T47D (cell line): ENCODE measurements around the gene CSF1.

Experiments used
- DNase-seq, 2 experiments: peaks; one replicate each; pipeline versions ENCODE4 v3.0.0 to v3.0.0-alpha.2; 2011 to 2012; ENCODE audit warnings: low read depth in 1 of 2, low spot score in 1 of 2
- JUND ChIP-seq: IDR thresholded peaks from 2 replicates; pipeline ENCODE4 v1.6.1; 2012; ENCODE audit warnings: low read depth
- in situ Hi-C: cut with HindIII; loops from 2 replicates; pipeline ENCODE4 v1.10.0; 2016; ENCODE audit warnings: low sequenced_read_pairs, low pct_unique_long_range_greater_than_20kb

Gene CSF1

DNA sequence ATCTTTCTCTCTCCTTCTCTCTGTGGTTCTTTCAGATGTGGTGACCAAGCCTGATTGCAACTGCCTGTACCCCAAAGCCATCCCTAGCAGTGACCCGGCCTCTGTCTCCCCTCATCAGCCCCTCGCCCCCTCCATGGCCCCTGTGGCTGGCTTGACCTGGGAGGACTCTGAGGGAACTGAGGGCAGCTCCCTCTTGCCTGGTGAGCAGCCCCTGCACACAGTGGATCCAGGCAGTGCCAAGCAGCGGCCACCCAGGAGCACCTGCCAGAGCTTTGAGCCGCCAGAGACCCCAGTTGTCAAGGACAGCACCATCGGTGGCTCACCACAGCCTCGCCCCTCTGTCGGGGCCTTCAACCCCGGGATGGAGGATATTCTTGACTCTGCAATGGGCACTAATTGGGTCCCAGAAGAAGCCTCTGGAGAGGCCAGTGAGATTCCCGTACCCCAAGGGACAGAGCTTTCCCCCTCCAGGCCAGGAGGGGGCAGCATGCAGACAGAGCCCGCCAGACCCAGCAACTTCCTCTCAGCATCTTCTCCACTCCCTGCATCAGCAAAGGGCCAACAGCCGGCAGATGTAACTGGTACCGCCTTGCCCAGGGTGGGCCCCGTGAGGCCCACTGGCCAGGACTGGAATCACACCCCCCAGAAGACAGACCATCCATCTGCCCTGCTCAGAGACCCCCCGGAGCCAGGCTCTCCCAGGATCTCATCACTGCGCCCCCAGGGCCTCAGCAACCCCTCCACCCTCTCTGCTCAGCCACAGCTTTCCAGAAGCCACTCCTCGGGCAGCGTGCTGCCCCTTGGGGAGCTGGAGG is 12.7 kb downstream of the CSF1 start:
- DNase-seq = no peak
- TF ChIP-seq JUND = no peak
- in situ Hi-C loops = no loop called here

DNA sequence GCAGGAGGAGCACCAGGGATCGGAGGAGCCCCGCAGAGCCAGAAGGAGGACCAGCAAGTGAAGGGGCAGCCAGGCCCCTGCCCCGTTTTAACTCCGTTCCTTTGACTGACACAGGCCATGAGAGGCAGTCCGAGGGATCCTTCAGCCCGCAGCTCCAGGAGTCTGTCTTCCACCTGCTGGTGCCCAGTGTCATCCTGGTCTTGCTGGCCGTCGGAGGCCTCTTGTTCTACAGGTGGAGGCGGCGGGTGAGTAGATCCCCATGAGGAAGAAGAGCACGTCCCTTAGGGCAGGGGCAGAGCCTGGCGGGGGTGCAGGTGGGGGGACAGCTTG is 13.3 kb downstream of the CSF1 start:
- in situ Hi-C loops = no loop called here
- no peak for TF ChIP-seq JUND
- DNase-seq = no peak

DNA sequence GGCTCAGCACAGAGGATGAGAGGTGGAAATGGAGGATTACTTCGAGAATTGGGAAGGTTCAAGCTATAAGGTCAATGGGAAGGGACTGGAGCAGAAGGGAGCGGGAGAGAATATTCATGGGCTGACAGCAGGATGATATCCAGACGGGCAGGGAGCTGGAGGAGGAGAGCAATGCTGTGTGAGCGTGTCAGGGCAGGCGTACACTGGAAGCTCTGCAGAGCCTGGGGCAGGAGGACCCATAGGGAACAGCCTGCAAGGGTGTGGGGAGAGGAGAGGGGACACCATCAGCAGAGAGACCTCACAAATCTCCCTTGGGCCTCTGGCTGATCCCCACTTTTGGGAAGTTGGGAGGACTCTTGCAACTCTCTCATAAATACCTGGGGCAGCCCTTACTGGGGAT is 13.7 kb downstream of the CSF1 start:
- DNase-seq = no peak
- in situ Hi-C loops = no loop called here
- no peak for TF ChIP-seq JUND

DNA sequence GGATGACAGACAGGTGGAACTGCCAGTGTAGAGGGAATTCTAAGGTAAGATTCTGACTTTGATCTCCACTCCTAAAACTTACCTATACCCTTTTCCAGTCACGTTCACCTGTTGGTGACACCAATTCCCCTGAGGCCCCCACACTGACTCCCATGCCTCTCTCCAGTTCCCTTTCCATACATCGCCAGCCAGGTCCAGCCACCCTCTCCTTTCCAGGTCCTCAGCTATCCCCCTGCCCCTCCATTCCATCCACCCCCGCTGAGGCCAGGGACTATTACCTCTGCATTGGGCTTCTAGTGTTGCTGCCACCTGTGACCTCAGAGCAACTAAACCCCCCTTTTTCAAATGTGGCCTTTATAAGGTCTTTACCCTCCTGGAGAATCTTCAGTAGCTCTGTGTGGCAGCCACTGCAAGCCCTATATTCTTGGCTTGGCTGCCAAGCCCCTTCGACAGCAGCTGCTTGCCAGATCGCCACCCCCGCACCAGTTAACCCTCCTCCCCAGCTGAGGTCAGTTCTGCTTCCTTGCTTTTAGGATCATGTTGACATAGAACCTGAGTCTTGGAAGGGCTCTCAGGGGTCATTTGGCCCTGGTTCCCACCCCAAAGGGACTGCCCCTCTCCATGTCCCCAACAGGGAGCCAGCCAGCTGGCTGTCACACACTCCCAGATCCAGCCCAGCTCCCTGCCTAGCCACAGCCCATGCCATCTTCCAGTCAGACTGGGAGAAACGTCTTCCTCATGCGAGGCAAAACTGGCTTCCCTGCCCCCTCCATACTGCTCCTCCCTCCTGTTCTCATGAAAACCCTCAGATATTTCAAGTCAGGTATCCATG is 14.7 kb downstream of the CSF1 start:
- TF ChIP-seq JUND = no peak
- in situ Hi-C loops = no loop called here
- no peak for DNase-seq

DNA sequence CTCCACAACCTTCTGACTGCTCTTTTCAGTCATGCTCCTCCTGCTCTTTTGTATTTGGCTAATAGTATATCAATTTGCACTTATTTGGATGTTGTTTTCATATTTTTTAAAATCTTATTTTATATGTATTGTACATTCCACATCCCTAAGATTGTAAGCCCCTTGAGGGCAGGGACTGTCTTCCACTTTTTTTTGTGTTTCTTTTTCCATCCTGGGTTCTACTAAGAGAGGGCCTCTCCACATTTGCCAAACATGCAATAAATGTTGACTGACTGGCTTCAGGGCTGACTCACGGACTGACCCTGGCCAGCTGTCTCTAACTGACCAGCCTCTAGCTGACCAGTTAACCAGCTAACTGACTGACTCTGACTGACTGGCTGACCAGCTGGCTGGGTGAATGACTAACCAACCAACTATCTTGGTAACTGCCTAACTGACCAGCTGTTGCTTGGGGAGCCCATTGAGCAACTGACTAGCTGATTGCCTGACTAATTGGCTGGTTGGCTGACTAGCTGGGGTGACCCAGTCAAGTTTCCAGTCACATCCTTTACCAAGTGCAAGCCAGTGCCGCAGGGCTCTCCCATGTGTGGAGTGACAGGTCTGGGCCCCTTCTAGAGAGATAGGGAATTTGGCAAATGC is 16.1 kb downstream of the CSF1 start:
- no peak for TF ChIP-seq JUND
- no peak for DNase-seq
- in situ Hi-C loops = no loop called here

DNA sequence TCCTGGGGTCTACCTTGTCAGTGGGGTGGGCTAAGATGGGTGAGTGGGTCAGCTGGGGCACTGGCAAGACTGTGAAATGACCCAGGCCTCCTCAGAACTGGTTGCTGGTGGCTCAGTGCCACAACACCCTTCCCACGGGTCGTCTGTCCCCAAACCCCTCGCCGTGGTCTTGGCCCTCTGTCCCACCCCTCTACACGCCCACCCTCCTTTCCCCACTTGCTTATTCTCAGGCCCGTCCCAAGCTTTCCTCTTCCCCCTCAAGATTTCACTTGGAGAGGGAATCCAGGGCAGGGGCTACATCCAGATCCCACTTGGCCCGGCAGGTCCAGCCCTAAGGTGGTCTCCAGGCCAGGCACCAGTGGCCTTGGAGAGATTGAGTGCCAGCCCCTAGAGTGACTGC is 16.7 kb downstream of the CSF1 start:
- TF ChIP-seq JUND = no peak
- no peak for DNase-seq
- in situ Hi-C loops = no loop called here

DNA sequence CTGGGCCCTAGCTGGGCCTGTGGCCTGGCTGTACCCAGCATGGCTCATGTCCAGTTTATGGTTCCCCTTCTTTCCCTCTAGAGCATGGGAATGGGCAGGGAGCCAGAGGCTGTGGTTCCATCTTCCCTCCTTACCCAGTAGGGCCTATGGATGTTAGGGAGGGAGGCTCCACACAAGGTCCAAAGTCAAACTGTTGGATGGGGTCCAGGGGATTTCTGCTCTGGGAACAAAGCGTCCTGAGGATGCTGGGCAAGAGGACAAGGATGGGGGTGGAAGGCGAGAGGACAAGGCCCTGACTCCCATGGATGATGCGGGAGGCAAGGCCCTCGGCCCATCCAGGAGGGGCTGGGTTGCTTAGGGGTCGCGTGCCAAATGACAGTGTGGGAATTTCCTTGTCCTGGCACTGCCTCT is 17.3 kb downstream of the CSF1 start:
- in situ Hi-C loops = no loop called here

DNA sequence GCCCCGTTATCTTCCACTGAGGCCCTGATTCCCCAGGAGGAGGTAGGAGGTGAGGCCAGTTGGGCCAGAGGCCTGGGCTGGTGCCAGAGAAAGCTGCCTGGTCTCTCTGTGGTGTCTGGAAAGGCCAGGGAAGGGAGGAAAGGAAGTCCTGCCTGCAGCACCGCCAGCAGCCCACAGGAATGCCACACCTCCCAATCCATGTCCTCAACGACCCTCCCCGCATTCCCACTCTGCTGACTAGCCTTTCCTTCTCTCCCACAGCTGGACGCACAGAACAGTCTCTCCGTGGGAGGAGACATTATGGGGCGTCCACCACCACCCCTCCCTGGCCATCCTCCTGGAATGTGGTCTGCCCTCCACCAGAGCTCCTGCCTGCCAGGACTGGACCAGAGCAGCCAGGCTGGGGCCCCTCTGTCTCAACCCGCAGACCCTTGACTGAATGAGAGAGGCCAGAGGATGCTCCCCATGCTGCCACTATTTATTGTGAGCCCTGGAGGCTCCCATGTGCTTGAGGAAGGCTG is 18.0 kb downstream of the CSF1 start:
- in situ Hi-C loops = no loop called here
- TF ChIP-seq JUND = no peak

More for the DNA sequence above, 17.3 kb downstream of the CSF1 start:
- TF ChIP-seq JUND = no peak
- DNase-seq = no peak

DNA sequence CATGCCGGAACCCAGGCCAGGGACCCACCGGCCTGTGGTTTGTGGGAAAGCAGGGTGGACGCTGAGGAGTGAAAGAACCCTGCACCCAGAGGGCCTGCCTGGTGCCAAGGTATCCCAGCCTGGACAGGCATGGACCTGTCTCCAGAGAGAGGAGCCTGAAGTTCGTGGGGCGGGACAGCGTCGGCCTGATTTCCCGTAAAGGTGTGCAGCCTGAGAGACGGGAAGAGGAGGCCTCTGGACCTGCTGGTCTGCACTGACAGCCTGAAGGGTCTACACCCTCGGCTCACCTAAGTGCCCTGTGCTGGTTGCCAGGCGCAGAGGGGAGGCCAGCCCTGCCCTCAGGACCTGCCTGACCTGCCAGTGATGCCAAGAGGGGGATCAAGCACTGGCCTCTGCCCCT is 18.5 kb downstream of the CSF1 start:
- in situ Hi-C loops = no loop called here
- no peak for TF ChIP-seq JUND
- DNase-seq = no peak

More for the DNA sequence above, 18.0 kb downstream of the CSF1 start:
- DNase-seq = no peak

DNA sequence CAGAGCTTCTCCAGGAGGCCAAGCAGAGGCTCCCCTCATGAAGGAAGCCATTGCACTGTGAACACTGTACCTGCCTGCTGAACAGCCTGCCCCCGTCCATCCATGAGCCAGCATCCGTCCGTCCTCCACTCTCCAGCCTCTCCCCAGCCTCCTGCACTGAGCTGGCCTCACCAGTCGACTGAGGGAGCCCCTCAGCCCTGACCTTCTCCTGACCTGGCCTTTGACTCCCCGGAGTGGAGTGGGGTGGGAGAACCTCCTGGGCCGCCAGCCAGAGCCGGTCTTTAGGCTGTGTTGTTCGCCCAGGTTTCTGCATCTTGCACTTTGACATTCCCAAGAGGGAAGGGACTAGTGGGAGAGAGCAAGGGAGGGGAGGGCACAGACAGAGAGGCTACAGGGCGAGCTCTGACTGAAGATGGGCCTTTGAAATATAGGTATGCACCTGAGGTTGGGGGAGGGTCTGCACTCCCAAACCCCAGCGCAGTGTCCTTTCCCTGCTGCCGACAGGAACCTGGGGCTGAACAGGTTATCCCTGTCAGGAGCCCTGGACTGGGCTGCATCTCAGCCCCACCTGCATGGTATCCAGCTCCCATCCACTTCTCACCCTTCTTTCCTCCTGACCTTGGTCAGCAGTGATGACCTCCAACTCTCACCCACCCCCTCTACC is 19.1 kb downstream of the CSF1 start:
- DNase-seq = no peak
- in situ Hi-C loops = no loop called here
- TF ChIP-seq JUND = no peak

DNA sequence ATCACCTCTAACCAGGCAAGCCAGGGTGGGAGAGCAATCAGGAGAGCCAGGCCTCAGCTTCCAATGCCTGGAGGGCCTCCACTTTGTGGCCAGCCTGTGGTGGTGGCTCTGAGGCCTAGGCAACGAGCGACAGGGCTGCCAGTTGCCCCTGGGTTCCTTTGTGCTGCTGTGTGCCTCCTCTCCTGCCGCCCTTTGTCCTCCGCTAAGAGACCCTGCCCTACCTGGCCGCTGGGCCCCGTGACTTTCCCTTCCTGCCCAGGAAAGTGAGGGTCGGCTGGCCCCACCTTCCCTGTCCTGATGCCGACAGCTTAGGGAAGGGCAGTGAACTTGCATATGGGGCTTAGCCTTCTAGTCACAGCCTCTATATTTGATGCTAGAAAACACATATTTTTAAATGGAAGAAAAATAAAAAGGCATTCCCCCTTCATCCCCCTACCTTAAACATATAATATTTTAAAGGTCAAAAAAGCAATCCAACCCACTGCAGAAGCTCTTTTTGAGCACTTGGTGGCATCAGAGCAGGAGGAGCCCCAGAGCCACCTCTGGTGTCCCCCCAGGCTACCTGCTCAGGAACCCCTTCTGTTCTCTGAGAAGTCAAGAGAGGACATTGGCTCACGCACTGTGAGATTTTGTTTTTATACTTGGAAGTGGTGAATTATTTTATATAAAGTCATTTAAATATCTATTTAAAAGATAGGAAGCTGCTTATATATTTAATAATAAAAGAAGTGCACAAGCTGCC is 19.8 kb downstream of the CSF1 start:
- no peak for TF ChIP-seq JUND
- in situ Hi-C loops = no loop called here

DNA sequence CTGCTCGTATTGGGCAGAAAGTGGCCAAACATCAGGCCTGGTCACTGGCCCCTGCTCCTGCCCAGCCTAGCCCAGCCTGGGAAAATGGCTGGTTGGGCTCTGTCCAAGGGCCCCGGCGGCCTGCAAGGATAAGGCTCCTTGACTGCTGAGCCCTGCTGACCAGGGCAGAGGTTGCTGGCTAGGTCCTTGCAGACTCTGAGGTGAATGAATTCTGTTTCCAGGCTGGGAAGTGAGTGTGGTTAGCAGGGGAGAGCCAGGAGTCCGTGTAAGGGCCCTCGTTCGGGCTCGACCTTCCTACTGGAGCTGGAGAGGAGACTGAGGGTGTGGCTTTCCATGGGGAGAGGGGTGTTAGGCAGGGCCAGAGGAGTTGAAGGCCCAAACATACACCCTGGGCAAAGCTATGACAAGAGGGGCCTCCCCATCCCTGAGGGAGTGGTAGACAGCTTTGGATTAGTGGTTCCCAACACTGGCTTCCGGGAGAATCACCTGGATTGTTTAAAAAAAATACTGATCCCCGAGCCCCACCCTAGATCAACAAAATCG is 20.6 kb downstream of the CSF1 start:
- TF ChIP-seq JUND = no peak
- peak; percentile 41 to 77 for DNase-seq
- in situ Hi-C loops = no loop called here

More for the DNA sequence above, 19.8 kb downstream of the CSF1 start:
- no peak for DNase-seq
